Anterior cingulate cortex (tissue), 58 donors: ENCODE results near the gene SPACDR.
"Not testable (repeated sequence)": the region's sequence is repeated elsewhere in the genome, so short reads cannot be mapped to it uniquely, and the experiment has no call there.

Experiments
- DNase-seq, 58 donors: peaks; one replicate each; lab custom pipeline; 2025; lab: John Stamatoyannopoulos, UW

SPACDR gene

DNA sequence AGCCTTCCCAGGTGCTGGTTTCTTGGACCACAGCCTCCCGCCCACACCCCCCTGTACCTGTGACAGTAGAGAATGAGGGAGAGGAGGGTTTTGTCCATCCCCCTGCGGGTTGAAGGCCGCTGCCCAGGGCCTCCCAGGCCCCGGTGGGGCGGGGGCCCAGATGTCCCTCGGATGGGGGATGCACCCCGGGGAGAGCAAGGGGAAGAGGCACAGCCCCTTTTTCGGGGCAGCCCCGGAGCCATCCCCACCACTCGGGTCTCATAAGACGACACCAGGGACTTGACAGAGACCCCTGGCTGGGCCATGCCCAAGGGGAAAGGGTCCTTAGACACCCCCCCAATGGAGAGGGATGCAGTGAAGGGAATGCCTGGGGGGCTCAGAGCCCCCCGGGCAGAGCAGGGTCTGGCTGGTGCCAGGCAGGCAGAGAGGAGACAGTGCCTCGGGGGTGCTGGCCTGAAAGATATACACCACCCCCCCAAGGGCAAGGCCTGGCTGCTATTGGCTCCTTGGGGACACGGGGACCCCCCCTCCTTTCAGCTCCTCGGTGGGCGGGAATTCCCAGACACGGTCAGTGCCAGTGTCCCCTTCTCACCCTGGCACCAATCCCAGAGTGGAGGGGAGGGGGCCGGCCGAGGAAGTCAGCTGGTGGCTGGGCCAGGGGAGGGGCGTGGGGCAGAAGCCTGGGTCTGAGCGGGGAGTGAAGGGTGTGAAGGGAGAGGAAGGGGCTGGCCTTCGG lies 3.7 kb upstream of the SPACDR start:
- peak; percentile 18 to 98 (median 92) for DNase-seq

DNA sequence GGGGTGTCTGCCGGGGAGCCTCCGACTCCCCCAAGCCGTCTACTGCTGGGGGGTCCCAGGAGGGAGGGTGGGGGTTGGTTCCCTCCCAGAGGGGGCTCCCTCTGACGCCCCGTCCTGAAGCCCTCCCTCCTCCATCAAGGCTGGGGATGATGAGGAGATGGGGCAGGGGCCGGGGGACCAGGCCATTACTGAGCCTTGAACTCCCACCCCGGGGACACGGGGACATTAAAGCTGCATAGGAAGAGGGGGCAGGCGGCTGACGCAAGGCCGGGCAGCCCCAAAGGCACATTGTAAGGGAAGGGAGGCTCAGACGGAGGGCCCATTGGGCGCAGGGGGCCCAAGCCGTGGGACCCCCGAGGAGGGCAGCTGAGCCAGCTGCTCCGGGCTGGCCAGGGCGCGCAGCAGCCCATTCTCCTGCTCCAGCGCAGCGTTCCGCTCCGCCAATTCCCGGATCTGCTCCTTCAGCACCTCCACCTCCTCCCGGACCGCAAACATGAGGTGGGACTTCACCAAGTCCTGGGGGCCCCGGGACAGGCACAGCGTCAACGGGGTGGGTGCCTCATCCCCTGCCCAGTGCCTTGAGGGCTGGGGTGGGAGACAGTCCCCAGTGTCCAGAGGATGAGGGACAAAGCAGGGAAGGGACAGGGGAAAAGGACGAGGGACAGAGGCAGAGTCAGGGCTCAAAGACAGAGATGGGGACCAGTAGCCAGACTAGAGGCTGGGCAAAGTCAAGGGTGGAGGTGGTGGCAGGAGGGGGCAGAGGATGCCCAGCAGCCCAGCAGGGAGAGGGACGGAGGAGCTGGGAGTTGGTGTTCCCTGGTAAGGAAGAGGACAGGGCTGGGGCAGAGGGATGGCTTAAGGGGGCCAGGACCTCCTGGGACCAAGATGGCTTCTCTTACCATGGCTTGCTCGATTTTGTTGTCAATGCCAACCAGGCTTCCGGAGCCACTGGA lies 2.9 kb upstream of the SPACDR start:
- peak in 6 of 58 donors; percentile 12 to 52 (median 36) for DNase-seq

DNA sequence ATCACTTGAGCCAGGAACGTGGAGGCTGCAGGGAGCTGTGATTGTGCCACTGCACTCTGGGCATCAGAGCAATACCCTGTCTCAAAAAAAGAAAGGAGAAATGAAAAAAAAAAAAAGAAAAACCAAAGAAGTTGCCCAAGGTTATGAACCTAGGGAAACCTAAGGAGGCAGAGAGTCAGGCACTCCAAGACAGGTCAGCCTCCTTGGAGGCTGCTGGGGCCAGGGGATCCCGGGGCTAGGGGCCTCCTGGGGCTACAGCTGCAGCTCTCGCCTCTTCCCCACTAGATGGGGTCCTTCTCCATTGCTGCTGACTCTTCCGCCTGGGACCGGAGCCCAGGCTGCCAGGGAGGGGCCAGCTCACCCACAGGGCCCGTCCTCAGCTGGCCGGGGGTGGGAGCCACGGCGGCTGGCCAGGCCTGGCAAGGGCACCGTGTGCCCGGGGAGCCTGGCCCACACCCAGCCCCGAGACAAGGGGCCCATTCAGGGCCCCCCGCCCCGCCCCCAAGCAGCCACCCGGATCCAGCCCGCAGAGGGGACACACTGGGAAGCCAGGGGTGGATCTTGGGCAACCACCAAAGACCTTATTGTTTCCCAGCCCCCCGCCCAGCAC lies 1.7 kb upstream of the SPACDR start:
- DNase-seq = peak in 57 of 58 donors; percentile 50 to 98 (median 92)

DNA sequence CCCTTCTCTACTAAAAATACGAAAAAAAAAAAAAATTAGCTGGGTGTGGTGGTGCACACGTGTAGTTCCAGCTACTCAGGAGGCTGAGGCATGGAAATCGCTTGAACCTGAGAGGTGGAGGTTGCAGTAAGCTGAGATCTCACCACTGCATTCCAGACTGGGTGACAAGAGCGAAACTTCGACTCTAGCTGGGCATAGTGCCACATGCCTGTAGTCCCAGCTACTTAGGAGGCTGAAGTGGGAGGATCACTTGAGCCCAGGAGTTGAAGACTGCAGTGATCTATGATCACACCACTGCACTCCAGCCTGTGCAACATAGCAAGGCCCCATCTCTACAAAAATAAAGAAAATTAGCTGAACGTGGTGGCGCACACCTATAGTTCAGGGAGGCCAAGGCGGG lies 1.2 kb upstream of the SPACDR start:
- no peak for DNase-seq

DNA sequence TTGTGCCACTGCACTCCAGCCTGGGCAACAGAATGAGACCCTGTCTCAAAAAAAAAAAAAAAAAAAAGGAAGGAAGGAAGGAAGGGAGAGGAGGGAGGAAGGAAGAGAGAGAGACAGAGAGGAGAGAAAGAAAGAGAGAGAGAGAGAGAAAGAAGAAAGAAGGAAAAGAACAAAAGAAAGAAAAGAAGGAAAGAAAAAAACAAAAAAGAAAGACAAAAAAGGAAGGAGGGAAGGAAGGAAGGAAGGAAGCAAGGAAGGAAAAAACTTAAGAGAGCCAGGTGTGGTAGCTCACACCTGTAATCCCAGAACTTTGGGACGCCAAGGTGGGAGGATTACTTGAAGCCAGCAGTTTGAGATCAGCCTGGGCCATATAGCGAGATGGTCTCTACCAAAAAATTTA lies 731 bp upstream of the SPACDR start:
- DNase-seq = no peak

DNA sequence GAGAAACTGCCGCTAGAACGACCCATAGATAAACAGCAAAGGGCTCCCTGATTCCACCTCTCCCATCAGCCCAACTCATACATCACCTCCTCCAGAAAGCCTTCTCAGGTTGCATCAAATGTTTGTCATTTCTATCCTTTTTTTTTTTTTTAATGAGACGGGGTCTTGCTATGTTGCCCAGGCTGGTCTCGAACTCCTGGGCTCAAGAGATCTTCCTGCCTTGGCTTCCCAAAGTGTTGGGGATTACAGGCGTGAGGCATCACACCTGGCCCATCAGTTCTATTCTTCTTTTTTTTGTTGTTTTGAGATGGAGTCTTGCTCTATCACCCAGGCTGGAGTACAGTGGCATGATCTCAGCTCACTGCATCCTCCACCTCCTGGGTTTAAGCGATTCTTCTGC lies 7.0 kb downstream of the SPACDR start:
- no peak for DNase-seq

DNA sequence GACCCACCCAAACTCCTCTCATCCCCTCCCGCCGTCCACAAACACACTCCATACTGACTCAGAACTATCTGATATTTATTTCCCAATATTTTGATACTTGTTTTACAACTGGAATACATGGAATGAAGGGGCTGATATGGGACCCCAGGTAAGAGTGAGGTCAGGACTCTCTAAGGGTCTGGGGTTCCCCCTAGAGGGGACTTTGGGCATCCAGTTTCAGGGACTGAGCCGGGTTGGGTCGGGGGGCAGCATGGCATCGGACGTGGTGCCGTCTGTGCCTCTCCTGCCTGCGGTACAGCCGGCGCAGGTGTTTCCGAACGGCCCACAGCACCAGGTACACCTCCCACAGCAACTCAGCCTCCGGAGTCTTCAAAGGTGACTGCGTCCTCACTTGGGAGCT lies 7.5 kb downstream of the SPACDR start:
- DNase-seq = no peak

DNA sequence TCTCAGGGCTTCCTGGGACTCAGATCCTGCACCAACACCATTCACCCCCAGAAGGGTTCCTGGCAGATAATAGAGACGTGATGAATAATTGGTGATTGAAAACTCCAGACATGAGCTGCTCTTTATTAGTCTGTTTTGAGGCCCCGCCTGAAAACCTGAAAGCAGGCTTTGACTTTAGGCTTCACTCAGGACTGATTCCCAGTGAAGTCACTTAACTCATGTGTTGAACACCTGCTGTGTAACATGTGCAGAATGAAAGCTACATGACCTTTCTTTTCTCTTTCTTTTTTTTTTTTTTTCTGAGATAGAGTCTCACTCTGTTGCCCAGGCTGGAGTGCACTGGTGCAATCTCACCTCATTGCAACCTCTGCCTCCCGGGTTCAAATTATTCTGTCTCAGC lies 8.9 kb downstream of the SPACDR start:
- DNase-seq = no peak

DNA sequence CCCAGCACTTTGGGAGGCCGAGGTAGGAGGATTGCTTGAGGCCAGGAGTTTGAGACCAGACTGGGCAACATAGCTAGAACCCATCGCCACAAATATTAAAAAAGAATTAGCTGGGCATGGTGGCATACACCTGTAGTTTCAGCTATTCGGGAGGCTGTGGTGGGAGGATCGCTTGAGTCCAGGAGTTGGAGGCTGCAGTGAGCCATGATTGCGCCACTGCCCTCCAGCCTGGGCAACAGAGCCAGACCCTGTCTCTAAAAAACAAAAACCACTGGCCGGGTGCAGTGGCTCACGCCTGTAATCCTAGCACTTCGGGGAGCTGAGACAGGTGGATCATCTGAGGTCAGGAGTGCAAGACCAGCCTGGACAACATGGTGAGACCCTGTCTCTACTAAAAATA lies 10.2 kb downstream of the SPACDR start:
- DNase-seq = not testable (repeated sequence)

DNA sequence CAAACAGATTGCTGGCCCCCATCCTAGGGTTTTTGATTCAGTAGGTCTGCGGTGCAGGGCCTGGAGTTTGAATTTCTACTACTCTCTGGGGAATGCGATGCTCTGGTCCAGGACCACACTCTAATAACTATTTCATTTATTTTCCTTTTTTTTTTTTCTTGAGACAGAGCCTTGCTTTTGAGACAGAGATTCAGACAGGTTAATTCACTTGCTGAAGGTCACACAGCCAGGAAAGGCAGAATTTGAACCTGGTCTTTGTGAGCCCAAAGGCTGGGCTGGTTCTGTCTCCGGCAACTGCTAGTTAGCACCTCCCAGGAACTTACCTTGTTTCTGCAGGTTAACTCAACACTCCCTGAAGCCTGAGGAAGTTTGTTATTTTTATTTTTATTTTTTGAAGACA lies 11.5 kb downstream of the SPACDR start:
- DNase-seq = no peak

DNA sequence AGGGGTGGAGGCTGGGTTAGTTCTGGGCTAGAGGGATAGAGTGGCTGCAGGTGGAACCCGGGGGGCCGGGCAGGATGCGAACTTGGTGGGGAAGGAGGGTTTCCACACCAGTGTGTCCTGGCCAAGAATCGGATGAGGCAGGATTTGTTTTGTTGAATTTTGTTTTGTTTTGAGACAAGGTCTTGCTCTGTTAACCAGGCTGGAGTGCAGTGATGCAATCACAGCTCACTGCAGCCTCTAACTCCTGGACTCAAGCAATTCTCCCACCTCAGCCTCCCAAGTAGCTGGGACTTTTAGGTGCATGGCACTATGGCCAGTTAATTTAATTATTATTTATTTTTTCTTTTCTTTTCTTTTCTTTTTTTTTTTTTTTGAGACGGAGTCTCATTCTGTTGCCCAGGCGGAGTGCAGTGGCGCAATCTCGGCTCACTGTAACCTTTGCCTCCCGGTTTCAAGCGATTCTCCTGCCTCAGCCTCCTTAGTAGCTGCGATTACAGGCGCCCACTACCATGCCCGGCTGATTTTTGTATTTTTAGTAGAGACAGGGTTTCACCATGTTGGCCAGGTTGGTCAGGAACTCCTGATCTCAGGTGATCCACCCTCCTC lies 14.8 kb downstream of the SPACDR start:
- no peak for DNase-seq

DNA sequence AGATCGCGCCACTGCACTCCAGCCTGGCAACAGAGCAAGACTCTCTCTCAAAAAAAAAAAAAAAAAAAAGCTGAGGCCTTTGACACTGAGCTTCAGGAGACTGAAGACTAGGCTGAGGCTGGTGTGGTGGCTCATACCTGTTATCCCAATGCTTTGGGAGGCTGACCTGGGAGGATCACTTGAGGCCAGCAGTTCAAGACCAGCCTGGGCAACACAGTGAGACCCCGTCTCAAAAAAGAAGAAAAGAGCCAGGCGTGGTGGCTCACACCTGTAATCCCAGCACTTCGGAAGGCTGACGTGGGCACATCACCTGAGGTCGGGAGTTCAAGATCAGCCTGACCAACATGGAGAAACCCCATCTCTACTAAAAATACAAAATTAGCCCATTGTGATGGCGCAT lies 16.7 kb downstream of the SPACDR start:
- not testable (repeated sequence) for DNase-seq

DNA sequence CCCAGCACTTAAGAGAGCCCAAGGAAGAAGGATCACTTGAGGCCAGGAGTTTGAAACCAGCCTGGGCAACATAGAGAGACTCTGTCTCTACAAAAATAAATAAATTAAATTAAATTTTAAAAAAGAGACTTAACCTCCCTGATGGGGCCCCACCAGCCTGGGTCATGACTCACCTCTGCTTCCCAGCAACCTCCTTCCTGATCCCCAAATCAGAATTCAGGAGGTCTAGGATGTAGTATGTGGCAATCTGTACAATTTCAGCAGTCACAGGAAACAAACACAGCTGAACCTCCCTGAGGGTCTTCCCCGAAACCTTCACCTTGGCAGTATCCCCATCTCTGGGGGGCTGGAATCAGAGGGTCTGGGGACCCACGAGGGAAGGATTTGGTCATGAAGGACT lies 18.0 kb downstream of the SPACDR start:
- DNase-seq = no peak

DNA sequence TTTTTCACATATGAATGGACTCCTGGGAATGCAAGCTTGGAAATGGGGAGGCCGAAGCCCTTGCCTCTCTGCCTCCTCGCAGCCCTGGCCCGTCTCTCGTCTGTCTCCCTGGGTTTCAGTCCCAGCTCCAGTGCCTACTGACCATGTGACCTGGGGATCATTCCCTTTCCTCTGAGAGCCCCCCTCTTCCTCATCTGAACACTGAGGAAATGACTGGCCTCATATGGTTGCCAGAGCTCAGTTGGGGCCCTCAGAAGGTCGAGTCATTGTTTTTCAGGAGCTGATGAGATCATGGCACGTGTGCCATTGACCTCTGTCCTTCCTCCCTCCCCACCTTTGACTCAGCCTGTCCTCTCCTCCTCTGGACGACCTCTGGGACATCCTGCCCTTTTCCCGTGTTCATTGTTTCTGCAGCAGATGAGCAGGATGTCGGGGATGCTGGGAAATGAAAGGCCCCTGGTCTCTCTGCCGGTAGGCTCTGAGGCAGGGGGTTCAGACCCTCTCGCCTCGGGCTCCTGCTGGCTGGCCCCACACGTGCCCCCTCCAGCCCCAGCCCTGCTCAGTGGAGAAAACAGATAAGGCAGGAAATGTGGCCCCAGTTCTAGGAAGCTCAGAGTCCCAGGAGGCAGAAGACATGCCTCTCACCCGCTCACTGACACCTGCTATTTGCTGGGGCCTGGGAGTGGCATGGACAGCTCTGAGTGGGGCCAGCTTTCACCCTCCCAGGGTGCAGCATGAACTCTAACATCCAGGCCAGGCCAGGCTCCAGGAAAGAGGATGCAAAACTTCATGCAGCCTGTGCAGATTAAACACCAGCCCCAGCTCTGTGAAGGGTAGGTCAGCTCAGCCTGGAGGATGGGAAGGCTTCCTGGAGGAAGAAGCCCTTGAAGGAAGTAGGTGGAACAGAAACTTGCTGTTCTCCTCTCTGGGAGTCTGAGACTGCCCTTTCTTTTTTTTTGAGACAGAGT lies 19.5 kb downstream of the SPACDR start:
- no peak for DNase-seq

DNA sequence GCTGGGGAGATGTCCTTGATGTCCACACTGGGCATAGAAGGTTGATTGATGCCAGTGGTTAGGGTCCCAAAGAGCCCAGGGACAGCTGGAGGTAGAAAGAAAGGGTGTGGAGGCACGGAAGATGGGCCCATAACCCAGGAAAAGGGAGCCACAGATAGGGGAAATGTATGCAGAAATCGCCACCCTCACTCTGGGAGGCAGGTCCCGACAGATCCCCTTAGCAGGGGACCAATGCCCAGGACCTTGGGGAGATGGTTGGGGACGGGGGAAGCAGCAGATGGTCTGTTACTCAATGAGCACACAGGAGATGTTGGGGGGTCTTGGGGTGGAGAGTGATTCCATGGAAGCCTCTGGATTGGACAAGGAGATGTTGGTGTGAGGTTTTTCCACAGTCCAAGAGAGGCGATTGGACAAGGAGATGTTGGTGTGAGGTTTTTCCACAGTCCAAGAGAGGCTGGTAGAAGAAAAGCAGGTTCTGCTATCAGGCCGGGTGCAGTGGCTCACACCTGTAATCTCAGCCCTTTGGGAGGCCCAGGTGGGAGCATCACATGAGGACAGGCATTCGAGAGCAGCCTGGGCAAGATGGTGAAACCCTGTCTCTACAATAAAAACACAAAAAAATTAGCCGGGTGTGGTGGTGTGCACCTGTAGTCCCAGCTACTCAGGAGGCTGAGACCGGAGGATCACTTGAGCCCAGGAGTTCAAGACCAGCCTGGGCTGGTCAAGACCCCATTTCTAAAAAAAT lies 20.8 kb downstream of the SPACDR start:
- no peak for DNase-seq

DNA sequence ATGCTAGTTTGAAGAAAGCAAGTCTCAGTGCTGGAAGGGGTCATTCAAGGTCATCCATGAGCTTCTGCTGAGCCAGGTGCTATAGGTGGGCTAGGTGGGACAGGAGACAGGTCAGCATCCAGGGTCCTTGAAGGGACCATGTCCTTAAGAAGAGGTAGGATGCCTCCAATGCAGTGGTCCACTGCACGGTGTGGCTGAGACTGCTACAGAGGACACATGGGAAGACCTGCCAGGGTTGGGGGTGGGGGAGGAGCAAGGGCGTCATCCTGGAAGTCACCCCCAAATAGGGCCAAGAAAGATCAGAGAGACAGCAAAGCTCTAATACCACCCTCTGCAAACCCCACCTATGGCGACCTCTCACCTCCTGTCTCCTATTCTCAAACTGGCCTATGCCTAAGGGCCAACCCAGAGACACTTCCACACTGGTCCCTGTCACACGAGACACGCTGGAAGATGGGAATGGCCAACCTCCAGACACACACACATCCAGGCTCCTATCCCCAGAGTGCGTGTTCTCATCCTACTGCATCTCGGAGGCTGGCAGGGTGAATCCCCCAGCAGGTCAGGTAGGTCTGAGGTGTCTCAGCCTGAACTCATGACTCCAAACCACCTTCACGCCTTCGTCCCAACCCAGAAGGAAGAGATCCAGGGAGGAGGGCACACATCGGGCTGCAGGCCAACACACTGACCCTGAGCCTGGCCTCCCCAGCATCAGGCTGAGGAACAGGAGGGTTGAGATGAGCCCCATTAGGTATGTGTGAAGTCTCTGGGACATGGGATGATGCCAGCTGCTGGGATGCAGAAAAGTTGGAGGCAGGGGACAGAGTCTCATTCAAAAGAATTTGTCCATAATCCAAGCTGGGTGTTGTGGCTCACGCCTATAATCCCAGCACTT lies 22.2 kb downstream of the SPACDR start:
- no peak for DNase-seq

DNA sequence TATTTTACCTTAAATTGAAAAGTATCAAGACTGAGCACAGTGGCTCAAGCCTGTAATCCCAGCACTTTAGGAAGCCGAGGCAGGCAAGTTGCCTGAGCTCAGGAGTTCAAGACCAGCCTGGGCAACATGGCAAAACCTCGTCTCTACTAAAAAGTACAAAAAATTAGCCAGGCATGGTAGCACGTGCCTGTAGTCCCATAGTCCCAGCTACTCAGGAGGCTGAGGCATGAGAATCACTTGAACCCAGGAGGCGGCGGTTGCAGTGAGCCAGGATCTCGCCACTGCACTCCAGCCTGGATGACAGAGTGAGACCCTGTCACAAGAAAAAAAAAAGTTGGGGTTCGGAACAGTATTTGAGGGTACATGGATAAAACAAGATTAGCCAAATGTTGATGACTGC lies 24.8 kb downstream of the SPACDR start:
- DNase-seq = not testable (repeated sequence)

DNA sequence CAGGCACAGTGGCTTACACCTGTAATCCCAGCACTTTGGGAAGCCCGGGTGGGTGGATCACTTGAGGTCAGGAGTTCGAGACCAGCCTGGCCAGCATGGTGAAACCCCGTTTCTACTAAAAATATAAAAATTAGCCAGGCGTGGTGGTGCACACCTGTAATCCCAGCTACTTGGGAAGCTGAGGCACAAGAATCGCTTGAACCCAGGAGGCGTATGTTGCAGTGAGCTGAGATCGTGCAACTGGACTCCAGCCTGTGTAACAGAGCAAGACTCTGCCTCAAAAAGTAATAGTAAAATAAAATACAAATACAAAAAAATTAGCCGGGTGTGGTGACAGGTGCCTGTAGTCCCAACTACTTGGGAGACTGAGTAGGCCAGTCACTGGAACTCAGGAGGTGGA lies 25.3 kb downstream of the SPACDR start:
- DNase-seq = not testable (repeated sequence)
